Hepatocyte (in vitro differentiated cells): ENCODE measurements around the gene PRCP. TPM values are rescaled to one million over a fixed set of nuclear protein-coding genes. Genes with fewer than 3 reads are reported as not detected.
"Not testable (repeated sequence)": the region's sequence is repeated elsewhere in the genome, so short reads cannot be mapped to it uniquely, and the experiment has no call there.

Source experiments
- DNase-seq: peaks from one replicate; pipeline ENCODE4 v3.0.0-alpha.2; 2016; ENCODE audit warnings: low spot score
- H2AFZ ChIP-seq: fragments of 200-600 bp; sonication (generic); 2 replicates; pipeline ENCODE4 v1.6.0; 2016; ENCODE audit warnings: antibody characterized with exemption, mild to moderate bottlenecking
- H3K27ac ChIP-seq: fragments of 200-600 bp; sonication (generic); 2 replicates; pipeline ENCODE4 v1.5.1; 2016; ENCODE audit warnings: mild to moderate bottlenecking
- H3K27me3 ChIP-seq: fragments of 200-600 bp; sonication (generic); 2 replicates; pipeline ENCODE4 v1.6.1; 2016
- H3K36me3 ChIP-seq: fragments of 200-600 bp; sonication (generic); replicated peaks from 2 replicates; pipeline ENCODE4 v1.5.1; 2016; ENCODE audit warnings: low read depth; ENCODE audit not compliant: insufficient read depth
- H3K4me1 ChIP-seq: fragments of 200-600 bp; sonication (generic); 2 replicates; pipeline ENCODE4 v1.5.1; 2016; ENCODE audit warnings: mild to moderate bottlenecking, moderate library complexity; ENCODE audit not compliant: insufficient read depth
- H3K4me2 ChIP-seq: fragments of 200-600 bp; sonication (generic); 2 replicates; pipeline ENCODE4 v1.6.0; 2016
- H3K4me3 ChIP-seq: fragments of 200-600 bp; sonication (generic); 2 replicates; pipeline ENCODE4 v1.5.1; 2016; ENCODE audit warnings: mild to moderate bottlenecking
- H3K79me2 ChIP-seq: fragments of 200-600 bp; sonication (generic); 2 replicates; pipeline ENCODE4 v1.6.0; 2017; ENCODE audit warnings: mild to moderate bottlenecking
- H3K9me2 ChIP-seq: fragments of 200-600 bp; sonication (generic); replicated peaks from 2 replicates; pipeline ENCODE4 v1.6.0; 2017; ENCODE audit warnings: mild to moderate bottlenecking; ENCODE audit not compliant: insufficient read depth
- H3K9me3 ChIP-seq: fragments of 200-600 bp; sonication (generic); 2 replicates; pipeline ENCODE4 v1.5.1; 2016; ENCODE audit warnings: low read depth, mild to moderate bottlenecking
- H4K20me1 ChIP-seq: fragments of 200-600 bp; sonication (generic); 2 replicates; pipeline ENCODE4 v1.6.0; 2016; ENCODE audit warnings: mild to moderate bottlenecking; ENCODE audit not compliant: insufficient read depth, poor library complexity, severe bottlenecking
- EZH2 ChIP-seq: fragments of 200-600 bp; sonication (generic); IDR thresholded peaks from 2 replicates; pipeline ENCODE4 v1.6.1; 2016; ENCODE audit warnings: antibody characterized with exemption, mild to moderate bottlenecking, borderline replicate concordance
- EZH2phosphoT487 ChIP-seq: fragments of 200-600 bp; sonication (generic); IDR thresholded peaks from one replicate; pipeline ENCODE4 v1.6.1; 2018; ENCODE audit warnings: antibody characterized with exemption, mild to moderate bottlenecking, low read depth, moderate library complexity; ENCODE audit not compliant: unreplicated experiment, severe bottlenecking
- WGBS: methylation state at CpG from one replicate; pipeline ENCODE4 v1.1.6; 2016; ENCODE audit warnings: low lambda C conversion rate; ENCODE audit errors: missing lambda C conversion rate; 5-methylcytosine and 5-hydroxymethylcytosine counted together
- polyA plus RNA-seq: library from polyadenylated mRNA; unstranded; fragments of >200 nt; fragmentation: Nextera tagmentation; extraction: Ambion mirVana; gene quantifications from 2 replicates; pipeline ENCODE4 v1.2.1, GENCODE V29; 2016
- total RNA-seq: library from RNA; depleted of rRNA; stranded (reverse); fragments of >200 nt; gene quantifications from 2 replicates; pipeline ENCODE4 v1.2.3, GENCODE V29; 2014
- TF ChIP-seq, protein P1 (sequence below): fragments of 200-600 bp; sonication (generic); IDR thresholded peaks from 2 replicates; pipeline ENCODE4 v1.5.1; 2016; ENCODE audit warnings: antibody characterized with exemption, mild to moderate bottlenecking; ENCODE audit not compliant: poor library complexity

PRCP gene
- total and polyA plus RNA-seq, 2 experiments from 2014 or later = 46.8 to 53.0 TPM

DNA sequence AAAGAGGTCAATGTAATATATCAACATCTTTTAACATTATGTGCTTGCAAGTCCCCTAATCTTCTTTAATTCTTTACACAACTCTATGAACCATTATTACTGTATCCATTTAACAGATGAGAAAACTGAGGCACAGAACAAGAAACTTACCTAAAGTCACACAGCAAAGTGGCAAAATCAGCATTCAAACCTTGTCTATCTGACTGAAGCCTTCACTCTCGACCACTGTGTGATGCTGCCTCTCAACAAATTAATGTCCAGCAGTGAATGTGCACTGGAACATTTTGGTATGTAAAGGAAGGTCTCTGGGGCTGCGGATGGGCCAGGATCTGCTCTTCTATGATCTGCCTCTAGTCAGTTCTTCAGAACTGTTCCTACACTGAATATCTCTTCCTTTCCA is 42.1 kb downstream of the PRCP start:
- no peak for DNase-seq
- Histone ChIP-seq H3K4me2 (no peak overlapping the region), H3K4me1 (no peaks in the 10 kb centered on the region), H3K27ac (no peak overlapping the region), H3K27me3 (no peaks in the 10 kb centered on the region), H2AFZ (no peak overlapping the region), H3K9me2 (no peaks in the 10 kb centered on the region), H3K9me3 (no peaks in the 10 kb centered on the region), H4K20me1 (no peaks in the 10 kb centered on the region), H3K79me2 (peaks cover 2% of the 10 kb centered on the region), H3K36me3 (no peaks in the 10 kb centered on the region), H3K4me3 (no peak overlapping the region)
- 90% methylated on average over 2 of the region's 2 CpGs for WGBS
- TF ChIP-seq EZH2phosphoT487 = no peak
- TF ChIP-seq, protein P1, sequence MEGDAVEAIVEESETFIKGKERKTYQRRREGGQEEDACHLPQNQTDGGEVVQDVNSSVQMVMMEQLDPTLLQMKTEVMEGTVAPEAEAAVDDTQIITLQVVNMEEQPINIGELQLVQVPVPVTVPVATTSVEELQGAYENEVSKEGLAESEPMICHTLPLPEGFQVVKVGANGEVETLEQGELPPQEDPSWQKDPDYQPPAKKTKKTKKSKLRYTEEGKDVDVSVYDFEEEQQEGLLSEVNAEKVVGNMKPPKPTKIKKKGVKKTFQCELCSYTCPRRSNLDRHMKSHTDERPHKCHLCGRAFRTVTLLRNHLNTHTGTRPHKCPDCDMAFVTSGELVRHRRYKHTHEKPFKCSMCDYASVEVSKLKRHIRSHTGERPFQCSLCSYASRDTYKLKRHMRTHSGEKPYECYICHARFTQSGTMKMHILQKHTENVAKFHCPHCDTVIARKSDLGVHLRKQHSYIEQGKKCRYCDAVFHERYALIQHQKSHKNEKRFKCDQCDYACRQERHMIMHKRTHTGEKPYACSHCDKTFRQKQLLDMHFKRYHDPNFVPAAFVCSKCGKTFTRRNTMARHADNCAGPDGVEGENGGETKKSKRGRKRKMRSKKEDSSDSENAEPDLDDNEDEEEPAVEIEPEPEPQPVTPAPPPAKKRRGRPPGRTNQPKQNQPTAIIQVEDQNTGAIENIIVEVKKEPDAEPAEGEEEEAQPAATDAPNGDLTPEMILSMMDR = no peak
- no peak for TF ChIP-seq EZH2

- Histone ChIP-seq H3K9me2 (no peaks in the 10 kb centered on the region), H3K4me3 (no peak overlapping the region), H2AFZ (no peak overlapping the region), H3K4me1 (no peaks in the 10 kb centered on the region), H4K20me1 (no peaks in the 10 kb centered on the region), H3K27me3 (no peaks in the 10 kb centered on the region), H3K9me3 (no peaks in the 10 kb centered on the region), H3K4me2 (no peak overlapping the region), H3K36me3 (no peaks in the 10 kb centered on the region), H3K27ac (no peak overlapping the region), H3K79me2 (peaks cover 2% of the 10 kb centered on the region)
- no peak for DNase-seq
- WGBS = 98% methylated on average over 2 of the region's 2 CpGs
- TF ChIP-seq, protein P1 = no peak
- TF ChIP-seq EZH2phosphoT487 (no peak), EZH2 (no peak)
These were observed 43.1 kb downstream of the PRCP start for GRCh38 chr11:82857145-82857544.

DNA sequence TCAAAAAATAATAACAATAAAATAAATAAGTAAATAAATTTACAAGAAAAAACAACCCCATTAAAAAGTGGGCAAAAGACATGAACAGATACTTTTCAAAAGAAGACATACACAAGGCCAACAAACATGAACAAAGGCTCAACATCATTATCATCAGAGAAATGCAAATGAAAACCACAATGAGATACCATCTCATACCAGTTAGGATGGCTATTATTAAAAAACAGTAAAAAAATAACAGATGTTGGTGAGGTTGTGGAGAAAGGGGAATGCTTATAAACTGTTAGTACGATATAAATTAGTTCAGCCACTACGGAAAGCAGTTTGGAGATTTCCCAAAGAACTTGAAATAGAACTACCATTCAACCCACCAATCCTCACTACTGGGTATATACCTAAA is 44.6 kb downstream of the PRCP start:
- no peaks in the 10 kb centered on the region for H3K4me1 ChIP-seq
- peaks cover 2% of the 10 kb centered on the region for H3K79me2 ChIP-seq
- DNase-seq = no peak
- WGBS = 97% methylated on average over 2 of the region's 2 CpGs
- H3K36me3 ChIP-seq = no peaks in the 10 kb centered on the region
- H3K4me2 ChIP-seq = no peak overlapping the region
- no peak overlapping the region for H2AFZ ChIP-seq
- no peak overlapping the region for H3K4me3 ChIP-seq
- H3K27me3 ChIP-seq = no peaks in the 10 kb centered on the region
- H3K27ac ChIP-seq = no peak overlapping the region
- no peaks in the 10 kb centered on the region for H4K20me1 ChIP-seq
- TF ChIP-seq, protein P1 = no peak
- H3K9me2 ChIP-seq = no peaks in the 10 kb centered on the region
- no peaks in the 10 kb centered on the region for H3K9me3 ChIP-seq

DNA sequence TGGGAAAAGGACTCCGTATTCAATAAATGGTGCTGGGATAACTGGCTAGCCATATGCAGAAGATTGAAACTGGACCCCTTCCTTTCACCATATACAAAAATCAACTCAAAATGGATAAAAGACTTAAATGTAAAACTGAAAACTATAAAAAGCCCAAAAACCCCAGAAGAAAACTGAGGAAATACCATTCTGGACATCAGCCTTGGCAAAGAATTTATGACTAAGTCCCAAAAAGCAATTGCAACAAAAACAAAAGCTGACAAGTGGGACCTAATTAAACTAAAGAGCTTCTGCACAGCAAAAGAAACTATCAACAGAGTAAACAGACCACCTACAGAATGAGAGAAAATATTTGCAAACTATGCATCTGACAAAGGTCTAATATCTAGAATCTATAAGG is 45.3 kb downstream of the PRCP start:
- H3K27ac ChIP-seq, H3K4me3 ChIP-seq, H3K9me2 ChIP-seq, H3K4me1 ChIP-seq, H4K20me1 ChIP-seq, H3K79me2 ChIP-seq, DNase-seq, H3K4me2 ChIP-seq, H3K9me3 ChIP-seq, H3K27me3 ChIP-seq, H3K36me3 ChIP-seq, H2AFZ ChIP-seq: not testable (repeated sequence)
- 97% methylated on average over 1 of the region's 1 CpG for WGBS
